Prostate gland (tissue), 2 donors: Measurements from ENCODE around the gene SLC2A4RG. TPM values are rescaled to one million over a fixed set of nuclear protein-coding genes. Genes with fewer than 3 reads are reported as not detected.

Experiments
- DNase-seq: peaks from one replicate; pipeline ENCODE4 v3.0.0-alpha.2; 2019; ENCODE audit warnings: low spot score
- H3K27ac ChIP-seq, 2 donors: fragments of 200-600 bp; sonication (generic); 2 replicates each; pipeline ENCODE4 v1.5.1; 2017 to 2019
- H3K27me3 ChIP-seq: fragments of 200-600 bp; sonication (generic); replicated peaks from 2 replicates; pipeline ENCODE4 v1.5.1; 2019; ENCODE audit not compliant: insufficient read depth
- H3K36me3 ChIP-seq, 2 donors: fragments of 200-600 bp; sonication (generic); 1 replicate in 1 of 2; 2 replicates in 1 of 2; pipeline versions ENCODE4 v1.5.1 to v1.8.1; 2017 to 2019
- H3K4me1 ChIP-seq: fragments of 200-600 bp; sonication (generic); replicated peaks from 2 replicates; pipeline ENCODE4 v1.5.1; 2019
- H3K4me3 ChIP-seq, 2 donors: fragments of 200-600 bp; sonication (generic); 2 replicates each; pipeline ENCODE4 v1.5.1; 2017 to 2019
- H3K9me3 ChIP-seq: fragments of 200-600 bp; sonication (generic); 2 replicates; pipeline ENCODE4 v1.5.1; 2017
- POLR2A ChIP-seq: fragments of 450-650 bp; IDR thresholded peaks from one replicate; pipeline ENCODE4 v1.6.1; 2016; ENCODE audit warnings: antibody characterized with exemption, mild to moderate bottlenecking
- POLR2AphosphoS5 ChIP-seq: sonication (generic); formaldehyde crosslinking; IDR thresholded peaks from one replicate; pipeline ENCODE4 v1.6.1; 2017; ENCODE audit warnings: antibody characterized with exemption
- WGBS: methylation state at CpG from one replicate; pipeline ENCODE4 v1.1.5; 2018; 5-methylcytosine and 5-hydroxymethylcytosine counted together
- intact Hi-C: fragments of 100-400 bp; cut with DNase I; formaldehyde crosslinking; loops from one replicate; pipeline ENCODE4 v1.14.2; 2022
- total RNA-seq, 2 donors: library from RNA; depleted of rRNA; stranded (reverse); fragments of >200 nt; gene quantifications; one replicate each; pipeline ENCODE4 v1.1.0, GENCODE V29; 2016
- TF ChIP-seq, protein P1 (sequence below), 4 experiments: fragments of 200-600 bp in 2 of 4; fragments of 450-650 bp in 2 of 4; sonication (generic) in 2 of 4; IDR thresholded peaks; 1 replicate in 3 of 4; 2 replicates in 1 of 4; pipeline ENCODE4 v1.5.1; 2016 to 2019; ENCODE audit warnings: antibody characterized with exemption in 4 of 4, mild to moderate bottlenecking in 2 of 4, moderate library complexity in 2 of 4

SLC2A4RG gene
- total RNA-seq, 2 donors from 2014 or later: 140 to 155 TPM

DNA sequence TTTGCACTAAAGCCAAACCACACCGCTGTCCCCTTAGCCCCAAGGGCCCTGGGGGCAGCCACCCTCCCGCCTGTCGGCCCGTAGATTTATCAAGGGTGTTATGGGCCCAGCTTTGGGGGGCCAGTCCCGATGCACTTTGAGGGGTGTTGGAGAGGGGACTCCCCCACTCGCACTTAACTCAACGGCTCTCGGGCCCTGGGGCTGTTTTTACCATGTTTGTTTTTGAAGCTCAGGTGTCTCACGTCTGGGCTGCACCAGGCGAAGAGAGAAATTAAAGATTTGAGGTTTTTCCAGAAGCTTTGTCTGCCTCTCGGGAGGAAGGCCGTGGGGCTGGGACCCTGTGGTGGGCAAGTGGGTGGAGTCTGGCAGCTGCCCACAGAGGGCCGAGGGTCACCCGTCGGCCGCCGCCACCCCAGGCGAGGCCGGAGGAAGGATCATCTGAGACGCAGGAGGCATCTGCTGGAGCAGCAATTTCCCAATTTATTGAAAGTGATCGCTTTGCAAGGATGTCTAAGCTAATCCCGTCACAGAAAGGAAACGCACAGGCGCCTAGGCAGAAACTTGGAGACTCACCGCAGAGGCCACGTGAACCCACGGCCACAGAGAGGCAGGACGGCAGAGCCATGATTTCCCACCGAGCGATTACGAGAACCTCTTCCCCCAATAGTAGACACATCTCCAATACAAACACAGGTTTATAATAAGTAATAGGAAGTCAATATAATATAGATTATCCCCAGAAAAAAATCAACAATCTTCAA, 3.8 kb downstream of the SLC2A4RG start:
- Histone ChIP-seq H3K27me3 (no peaks in the 10 kb centered on the region), H3K27ac (peak overlapping the region; percentile 96), H3K4me1 (peaks cover 31% of the 10 kb centered on the region), H3K9me3 (no peaks in the 10 kb centered on the region), H3K36me3 (no peaks in the 10 kb centered on the region), H3K4me3 (no peak overlapping the region)
- TF ChIP-seq POLR2A (no peak), POLR2AphosphoS5 (no peak)
- TF ChIP-seq, protein P1, sequence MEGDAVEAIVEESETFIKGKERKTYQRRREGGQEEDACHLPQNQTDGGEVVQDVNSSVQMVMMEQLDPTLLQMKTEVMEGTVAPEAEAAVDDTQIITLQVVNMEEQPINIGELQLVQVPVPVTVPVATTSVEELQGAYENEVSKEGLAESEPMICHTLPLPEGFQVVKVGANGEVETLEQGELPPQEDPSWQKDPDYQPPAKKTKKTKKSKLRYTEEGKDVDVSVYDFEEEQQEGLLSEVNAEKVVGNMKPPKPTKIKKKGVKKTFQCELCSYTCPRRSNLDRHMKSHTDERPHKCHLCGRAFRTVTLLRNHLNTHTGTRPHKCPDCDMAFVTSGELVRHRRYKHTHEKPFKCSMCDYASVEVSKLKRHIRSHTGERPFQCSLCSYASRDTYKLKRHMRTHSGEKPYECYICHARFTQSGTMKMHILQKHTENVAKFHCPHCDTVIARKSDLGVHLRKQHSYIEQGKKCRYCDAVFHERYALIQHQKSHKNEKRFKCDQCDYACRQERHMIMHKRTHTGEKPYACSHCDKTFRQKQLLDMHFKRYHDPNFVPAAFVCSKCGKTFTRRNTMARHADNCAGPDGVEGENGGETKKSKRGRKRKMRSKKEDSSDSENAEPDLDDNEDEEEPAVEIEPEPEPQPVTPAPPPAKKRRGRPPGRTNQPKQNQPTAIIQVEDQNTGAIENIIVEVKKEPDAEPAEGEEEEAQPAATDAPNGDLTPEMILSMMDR (IDR thresholded peaks at IDR 0.05): no peak
- intact Hi-C loops: loop anchor here (10.0 kb wide), 1 partner anchor 221 kb away; the partner anchor contains the start of gene ZNF512B
- DNase-seq: no peak
- 76% methylated on average over 31 of the region's 31 CpGs for WGBS

DNA sequence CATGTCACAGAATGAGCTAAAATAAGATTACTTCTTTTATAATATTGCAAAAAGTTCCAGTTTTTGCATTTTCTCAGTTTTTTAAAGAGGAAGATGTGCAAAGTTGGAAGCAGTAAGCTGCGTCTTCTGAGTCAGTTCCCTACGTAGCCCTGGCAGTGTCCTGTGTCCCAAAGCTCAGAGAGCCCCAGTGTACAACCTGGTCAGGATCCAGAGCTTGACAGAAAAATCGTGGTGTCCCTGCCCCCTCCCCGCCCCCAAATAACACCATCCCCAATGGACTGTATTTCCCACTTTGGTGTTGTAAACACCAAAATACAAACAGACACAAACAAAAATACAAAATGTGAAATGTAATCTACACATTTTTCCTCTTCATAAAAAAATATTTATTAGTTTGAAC, 4.6 kb downstream of the SLC2A4RG start:
- no peak for DNase-seq
- TF ChIP-seq, protein P1 (IDR thresholded peaks at IDR 0.05): no peak
- TF ChIP-seq POLR2AphosphoS5 (no peak), POLR2A (no peak)
- Histone ChIP-seq H3K4me1 (peaks cover 24% of the 10 kb centered on the region), H3K27me3 (no peaks in the 10 kb centered on the region), H3K9me3 (no peaks in the 10 kb centered on the region), H3K4me3 (no peak overlapping the region), H3K27ac (no peak overlapping the region), H3K36me3 (no peaks in the 10 kb centered on the region)
- 67% methylated on average over 4 of the region's 4 CpGs for WGBS
- intact Hi-C loops: loop anchor here (10.0 kb wide), 1 partner anchor 221 kb away; the partner anchor contains the start of gene ZNF512B

DNA sequence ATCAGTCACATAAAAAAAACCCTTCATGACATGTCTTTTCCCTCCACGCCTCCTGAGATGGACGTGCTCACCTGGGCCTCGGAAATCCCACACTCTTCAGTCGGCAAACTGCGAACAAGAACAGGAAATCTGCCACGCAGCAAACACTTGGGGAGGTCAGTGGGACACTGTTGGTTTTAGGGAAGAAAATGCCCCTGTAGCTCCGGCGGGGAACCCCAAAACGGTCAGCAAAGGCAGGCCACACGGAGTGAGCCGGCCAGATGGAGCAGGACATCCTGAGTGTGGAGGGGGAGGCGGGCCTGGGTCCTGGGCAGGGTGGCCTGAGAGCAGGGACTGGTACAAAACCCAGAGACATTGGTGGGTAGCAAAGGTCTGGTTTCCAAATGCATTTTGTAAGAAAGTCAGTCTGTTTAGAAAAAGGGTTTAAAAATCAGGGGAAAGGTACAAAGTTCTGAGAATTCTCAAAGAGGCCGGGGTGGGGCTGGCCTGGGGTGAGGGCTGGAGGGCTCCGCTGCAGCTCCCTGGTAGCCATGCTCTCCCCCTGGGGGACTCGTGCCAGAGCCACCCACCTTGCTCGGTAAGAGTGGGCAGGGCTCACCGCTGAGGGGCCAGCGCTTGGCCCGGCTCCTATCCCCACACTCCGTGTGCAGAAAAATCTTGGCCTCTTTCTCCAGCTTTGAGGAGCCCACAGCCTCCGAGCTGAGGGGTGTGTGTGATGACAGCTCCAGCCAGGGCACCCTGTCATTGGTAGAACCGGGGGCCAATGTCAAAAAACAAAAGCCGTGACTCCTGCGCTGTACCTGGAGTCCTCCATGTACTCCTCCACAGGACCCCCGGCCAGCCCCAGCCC, 5.2 kb downstream of the SLC2A4RG start:
- Histone ChIP-seq H3K4me1 (peaks cover 23% of the 10 kb centered on the region), H3K36me3 (no peaks in the 10 kb centered on the region), H3K4me3 (no peak overlapping the region), H3K27ac (no peak overlapping the region), H3K27me3 (no peaks in the 10 kb centered on the region), H3K9me3 (no peaks in the 10 kb centered on the region)
- intact Hi-C loops: loop anchor here (10.0 kb wide), 1 partner anchor 220 kb away; the partner anchor contains the start of gene ZNF512B
- TF ChIP-seq, protein P1 (IDR thresholded peaks at IDR 0.05): no peak
- TF ChIP-seq POLR2AphosphoS5: no peak
- no peak for TF ChIP-seq POLR2A
- no peak for DNase-seq
- WGBS: 73% methylated on average over 19 of the region's 25 CpGs

DNA sequence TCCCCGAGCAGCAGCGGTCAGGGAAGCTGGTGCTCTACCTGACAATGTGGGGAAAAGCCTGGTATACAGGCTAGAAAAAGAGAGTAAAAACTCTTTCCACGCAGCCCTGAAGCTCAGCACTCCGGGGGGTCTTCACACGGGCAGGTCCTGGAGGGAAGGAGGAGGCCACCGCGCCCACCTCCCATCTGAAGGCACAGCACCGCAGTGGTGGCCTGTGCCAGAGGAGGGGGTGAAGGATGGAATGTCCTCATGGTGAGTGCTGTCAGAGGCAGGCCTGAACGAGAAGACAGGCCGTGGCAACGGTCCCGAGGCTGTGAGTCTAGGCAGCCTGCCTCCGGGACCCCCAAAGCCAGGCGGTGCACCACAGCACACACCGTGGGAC, 5.8 kb downstream of the SLC2A4RG start:
- no peak for DNase-seq
- peaks cover 23% of the 10 kb centered on the region for H3K4me1 ChIP-seq
- 45% methylated on average over 15 of the region's 15 CpGs for WGBS
- H3K9me3 ChIP-seq: no peaks in the 10 kb centered on the region
- no peaks in the 10 kb centered on the region for H3K27me3 ChIP-seq
- H3K4me3 ChIP-seq: no peak overlapping the region
- intact Hi-C loops: loop anchor here (10.0 kb wide), 1 partner anchor 219 kb away; the partner anchor contains the start of gene ZNF512B
- H3K27ac ChIP-seq: no peak overlapping the region
- TF ChIP-seq, protein P1 (IDR thresholded peaks at IDR 0.05): no peak
- no peak for TF ChIP-seq POLR2A
- no peak for TF ChIP-seq POLR2AphosphoS5
- H3K36me3 ChIP-seq: no peaks in the 10 kb centered on the region
